Esophagus (tissue), 2 donors: ENCODE results near the gene CDCA3. TPM values are rescaled to one million over a fixed set of nuclear protein-coding genes. Genes with fewer than 3 reads are reported as not detected.
"Not testable (repeated sequence)": the region's sequence is repeated elsewhere in the genome, so short reads cannot be mapped to it uniquely, and the experiment has no call there.

Source experiments
- H3K27ac ChIP-seq, 2 donors: one replicate each; pipeline ENCODE4 v1.5.1; 2013; ENCODE audit warnings: low read depth in 2 of 2, mild to moderate bottlenecking in 2 of 2, inconsistent platforms in 1 of 2, low read length in 1 of 2, moderate library complexity in 1 of 2
- H3K27me3 ChIP-seq, 2 donors: one replicate each; pipeline ENCODE4 v1.6.1; 2013; ENCODE audit warnings: low read length in 2 of 2, control low read depth in 1 of 2, mild to moderate bottlenecking in 1 of 2; ENCODE audit not compliant: insufficient read depth in 2 of 2, control insufficient read depth in 1 of 2
- H3K36me3 ChIP-seq, 2 donors: one replicate each; pipeline ENCODE4 v1.6.1; 2013; ENCODE audit warnings: low read length in 1 of 2; ENCODE audit not compliant: control insufficient read depth in 2 of 2, insufficient read depth in 2 of 2
- H3K4me1 ChIP-seq, 2 donors: one replicate each; pipeline ENCODE4 v1.6.1; 2013; ENCODE audit warnings: low read length in 1 of 2; ENCODE audit not compliant: control insufficient read depth in 2 of 2, insufficient read depth in 2 of 2
- H3K4me3 ChIP-seq, 2 donors: one replicate each; pipeline ENCODE4 v1.5.1; 2013; ENCODE audit warnings: low read length in 2 of 2, mild to moderate bottlenecking in 2 of 2, low read depth in 1 of 2, moderate library complexity in 1 of 2
- H3K9me3 ChIP-seq, 2 donors: one replicate each; pipeline ENCODE4 v1.6.1; 2013; ENCODE audit warnings: mild to moderate bottlenecking in 2 of 2, low read depth in 1 of 2, low read length in 1 of 2, moderate library complexity in 1 of 2; ENCODE audit not compliant: control insufficient read depth in 2 of 2, insufficient read depth in 1 of 2
- WGBS, 2 donors: extraction: QIAGEN DNeasy Blood & Tissue Kit; methylation state at CpG; one replicate each; pipeline ENCODE4 v1.1.7; 2013; 5-methylcytosine and 5-hydroxymethylcytosine counted together
- polyA plus RNA-seq, 2 donors: library from polyadenylated mRNA; stranded (reverse); fragments of 200-250 nt; gene quantifications; one replicate each; pipeline ENCODE4 v1.2.3, GENCODE V29; 2013
- donor health status: healthy with polysubstance abuse.
- donor health status: Bipolar disorder and iron deficiency.

CDCA3 gene
- polyA plus RNA-seq = 10 to 100 TPM; 14.6 to 19.3 TPM

DNA sequence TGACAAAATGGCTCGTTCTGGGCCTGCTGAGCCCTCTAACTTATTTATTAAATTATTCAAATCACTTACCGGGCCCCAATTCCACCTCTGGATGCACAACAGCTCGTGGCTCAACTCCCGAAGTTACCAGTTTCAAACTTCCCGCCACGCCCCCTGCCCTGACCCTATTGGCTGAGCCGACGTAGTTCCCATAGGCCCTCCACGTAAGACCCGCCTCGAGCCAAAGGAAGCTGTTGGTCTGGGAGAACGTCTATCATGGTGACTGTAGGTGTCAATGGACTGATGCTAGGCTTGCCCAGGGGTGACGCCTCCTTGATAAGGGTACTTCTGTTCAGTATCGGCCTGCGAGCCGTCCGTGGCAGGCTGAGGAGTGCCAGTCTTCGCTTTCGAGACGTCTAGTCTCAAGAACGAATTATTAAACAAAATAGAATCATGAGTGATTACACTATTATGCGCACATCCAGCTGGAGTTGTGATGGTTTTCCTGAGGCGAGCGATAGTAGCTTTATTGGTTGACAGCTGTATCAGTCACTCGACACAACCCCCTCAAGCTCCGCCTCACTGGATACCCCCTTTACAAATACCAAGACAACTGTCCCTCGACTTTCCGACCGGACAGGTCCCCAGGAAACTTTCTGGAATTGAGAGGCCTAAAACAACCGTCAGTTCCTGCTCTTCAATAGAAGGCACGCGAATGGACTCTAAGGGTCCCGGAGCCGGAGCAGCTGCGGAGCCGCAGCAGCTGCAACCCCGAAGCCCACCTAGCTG, at the start of gene CDCA3:
TSS of gene CDCA3 (minus strand) at position 134 of the 768 bp plus-strand sequence. CDS start 334 bp downstream, outside the sequence.
- Histone ChIP-seq H3K4me3 (peak within 1 kb of the TSS; percentile 70 to 82), H3K36me3 (peaks cover 0 to 5% of the 10 kb centered on the region in 2 donors), H3K27me3 (no peaks in the 10 kb centered on the region), H3K27ac (peak within 1 kb of the TSS; percentile 94 to 99), H3K9me3 (no peaks in the 10 kb centered on the region), H3K4me1 (peaks cover 4 to 9% of the 10 kb centered on the region in 2 donors)
- 0% methylated on average over 37 of the region's 37 CpGs for WGBS, 2 donors

DNA sequence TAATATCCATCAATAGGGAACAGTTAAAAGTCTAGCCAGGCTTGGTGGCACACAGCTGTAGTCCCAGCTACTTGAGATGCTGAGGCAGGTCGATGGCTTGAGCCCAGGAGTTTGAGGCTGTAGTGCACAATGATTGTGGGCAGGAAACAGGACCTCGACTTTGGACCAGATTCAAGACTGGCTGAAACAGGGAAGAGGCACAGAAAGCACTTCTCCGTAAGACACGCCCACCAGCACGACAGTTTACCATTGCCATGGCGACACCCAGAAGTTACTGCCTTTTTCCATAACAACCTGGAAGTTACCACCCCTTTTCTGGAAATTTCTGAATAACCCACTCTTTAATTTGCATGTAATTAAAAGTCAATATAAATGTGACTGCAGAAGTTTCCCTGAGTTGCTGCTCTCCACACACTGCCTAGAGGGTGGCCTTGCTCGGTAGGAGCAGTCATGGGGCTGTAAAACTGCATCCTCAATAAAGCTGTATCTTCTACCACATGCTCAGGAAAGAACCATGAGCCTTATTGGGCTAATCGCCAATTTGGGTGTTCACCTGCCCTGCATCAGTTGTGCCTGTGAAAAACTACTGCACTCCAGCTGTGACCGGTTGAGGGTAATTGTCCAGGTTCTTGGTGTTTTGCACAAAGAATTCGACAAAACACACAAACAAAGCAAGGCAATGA, 48.9 kb upstream of the CDCA3 start:
- no peaks in the 10 kb centered on the region for H3K4me1 ChIP-seq
- WGBS, 2 donors = 39 to 50% methylated on average over 10 of the region's 10 CpGs
- H3K36me3 ChIP-seq = no peaks in the 10 kb centered on the region
- H3K27me3 ChIP-seq = no peaks in the 10 kb centered on the region
- H3K27ac ChIP-seq = no peak overlapping the region
- H3K4me3 ChIP-seq = no peak overlapping the region
- H3K9me3 ChIP-seq = no peaks in the 10 kb centered on the region

DNA sequence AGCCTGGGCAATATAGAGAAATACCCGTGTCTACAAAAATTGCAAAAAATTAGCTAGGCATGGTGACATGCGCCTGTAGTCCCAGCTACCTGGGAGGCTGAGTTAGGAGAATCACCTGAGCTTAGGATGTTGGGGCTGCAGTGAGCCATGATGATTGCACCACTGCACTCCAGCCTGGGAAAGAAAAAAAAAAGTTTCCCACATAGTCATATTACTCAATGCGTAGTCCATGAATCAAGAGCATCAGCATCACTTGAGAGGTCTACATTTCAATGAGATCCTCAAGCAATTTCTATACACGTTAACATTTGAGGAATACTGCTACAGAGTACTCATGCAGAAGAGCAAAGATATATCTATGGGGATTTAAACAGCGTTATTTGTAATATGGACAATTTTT, 48.3 kb upstream of the CDCA3 start:
- no peak overlapping the region for H3K4me3 ChIP-seq
- H3K27ac ChIP-seq = no peak overlapping the region
- 71 to 82% methylated on average over 5 of the region's 5 CpGs for WGBS, 2 donors
- no peaks in the 10 kb centered on the region for H3K27me3 ChIP-seq
- no peaks in the 10 kb centered on the region for H3K36me3 ChIP-seq
- no peaks in the 10 kb centered on the region for H3K4me1 ChIP-seq
- H3K9me3 ChIP-seq = no peaks in the 10 kb centered on the region

DNA sequence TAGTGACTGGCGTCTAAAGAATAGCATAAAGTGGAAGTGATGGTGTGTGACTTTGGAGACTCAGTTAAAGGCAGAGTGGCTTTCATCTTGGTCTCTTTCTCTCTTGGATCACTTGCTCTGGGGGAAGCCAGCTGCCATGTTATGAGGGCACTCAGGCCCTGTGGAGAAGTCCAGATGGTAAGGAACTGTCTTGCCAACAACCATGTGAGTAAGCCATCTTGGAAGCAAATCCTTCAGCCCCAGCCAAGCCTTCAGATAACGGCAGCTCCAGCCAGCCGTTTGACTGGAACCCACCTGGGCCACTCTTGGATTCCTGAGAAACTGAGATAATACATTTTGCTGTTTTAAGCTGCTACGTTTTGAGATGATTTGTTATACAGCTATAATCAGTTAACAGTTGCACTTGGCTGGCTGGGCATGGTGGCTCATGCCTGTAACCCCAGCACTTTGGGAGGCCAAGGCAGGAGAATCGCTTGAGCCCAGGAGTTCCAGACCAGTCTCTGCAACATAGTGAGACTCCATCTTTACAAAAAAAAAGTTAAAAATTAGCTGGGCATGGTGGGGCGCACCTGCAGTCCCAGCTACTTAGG, 45.9 kb upstream of the CDCA3 start:
- H3K9me3 ChIP-seq = no peaks in the 10 kb centered on the region
- H3K36me3 ChIP-seq = no peaks in the 10 kb centered on the region
- 80 to 81% methylated on average over 6 of the region's 6 CpGs for WGBS, 2 donors
- no peak overlapping the region for H3K4me3 ChIP-seq
- no peaks in the 10 kb centered on the region for H3K27me3 ChIP-seq
- H3K27ac ChIP-seq = no peak overlapping the region
- no peaks in the 10 kb centered on the region for H3K4me1 ChIP-seq

DNA sequence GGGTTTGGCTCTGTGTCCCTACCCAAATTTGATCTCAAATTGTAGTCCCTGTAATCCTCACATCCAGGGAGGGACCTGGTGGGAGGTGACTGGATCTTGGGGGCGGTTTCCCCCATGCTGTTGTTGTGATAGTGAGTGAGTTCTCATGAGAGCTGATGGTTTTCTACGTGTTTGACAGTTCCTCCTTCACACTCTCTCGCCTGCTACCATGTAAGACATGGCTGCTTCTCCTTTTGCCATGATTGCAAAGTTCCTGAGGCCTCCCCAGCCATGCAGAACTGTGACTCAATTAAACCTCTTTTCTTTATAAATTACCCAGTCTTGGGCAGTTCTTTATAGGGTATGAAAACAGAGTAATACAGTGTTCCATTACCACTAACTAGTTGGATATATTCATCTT, 43.2 kb upstream of the CDCA3 start:
- H3K27ac ChIP-seq = no peak overlapping the region
- WGBS, 2 donors = 89 to 90% methylated on average over 3 of the region's 3 CpGs
- peaks cover 0 to 2% of the 10 kb centered on the region in 2 donors for H3K4me1 ChIP-seq
- H3K36me3 ChIP-seq = no peaks in the 10 kb centered on the region
- no peaks in the 10 kb centered on the region for H3K9me3 ChIP-seq
- no peaks in the 10 kb centered on the region for H3K27me3 ChIP-seq
- H3K4me3 ChIP-seq = no peak overlapping the region

DNA sequence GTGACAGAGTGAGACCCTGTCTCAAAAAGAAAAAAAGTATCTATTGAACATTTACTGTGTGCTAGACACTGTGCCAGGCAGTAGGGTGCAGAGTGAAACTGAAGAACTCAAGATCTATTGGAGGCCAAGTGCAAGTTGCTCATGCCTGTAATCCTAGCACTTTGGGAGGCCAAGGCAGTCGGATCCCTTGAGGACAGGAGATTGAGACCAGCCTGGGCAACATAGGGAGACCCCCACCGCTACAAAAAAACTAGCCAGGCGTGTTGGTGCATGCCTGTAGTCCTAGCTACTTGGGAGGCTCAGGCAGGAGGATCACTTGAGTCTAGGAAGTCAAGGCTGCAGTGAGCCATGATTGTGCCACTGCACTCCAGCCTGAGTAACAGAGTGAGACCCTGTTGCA, 41.6 kb upstream of the CDCA3 start:
- not testable (repeated sequence) for H3K36me3 ChIP-seq

DNA sequence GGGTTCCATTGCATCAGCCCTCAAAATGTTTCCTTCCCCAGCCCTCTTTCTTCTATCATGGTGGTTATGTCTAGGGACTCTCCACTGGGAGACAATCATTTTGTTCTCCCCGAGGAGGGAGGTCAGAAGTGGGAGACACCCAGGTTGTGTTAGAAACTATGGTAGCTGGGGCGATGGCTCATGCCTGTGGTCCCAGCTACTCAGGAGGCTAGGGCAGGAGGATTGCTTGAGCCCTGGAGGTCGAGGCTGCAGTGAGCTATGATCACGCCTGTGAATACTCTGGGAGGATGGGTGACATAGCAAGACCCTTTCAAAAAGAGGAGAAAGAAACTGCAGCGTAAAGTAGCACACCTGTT, 40.5 kb upstream of the CDCA3 start:
- WGBS, 2 donors = 71 to 80% methylated on average over 5 of the region's 5 CpGs
- H3K4me3 ChIP-seq = peak overlapping the region; percentile 45 to 47
- H3K27ac ChIP-seq = peak overlapping the region; percentile 94

More for the DNA sequence above, 41.6 kb upstream of the CDCA3 start:
- H3K4me1 ChIP-seq, H3K9me3 ChIP-seq, H3K27ac ChIP-seq, H3K4me3 ChIP-seq, H3K27me3 ChIP-seq: not testable (repeated sequence)
- WGBS, 2 donors = 91 to 94% methylated on average over 3 of the region's 3 CpGs

DNA sequence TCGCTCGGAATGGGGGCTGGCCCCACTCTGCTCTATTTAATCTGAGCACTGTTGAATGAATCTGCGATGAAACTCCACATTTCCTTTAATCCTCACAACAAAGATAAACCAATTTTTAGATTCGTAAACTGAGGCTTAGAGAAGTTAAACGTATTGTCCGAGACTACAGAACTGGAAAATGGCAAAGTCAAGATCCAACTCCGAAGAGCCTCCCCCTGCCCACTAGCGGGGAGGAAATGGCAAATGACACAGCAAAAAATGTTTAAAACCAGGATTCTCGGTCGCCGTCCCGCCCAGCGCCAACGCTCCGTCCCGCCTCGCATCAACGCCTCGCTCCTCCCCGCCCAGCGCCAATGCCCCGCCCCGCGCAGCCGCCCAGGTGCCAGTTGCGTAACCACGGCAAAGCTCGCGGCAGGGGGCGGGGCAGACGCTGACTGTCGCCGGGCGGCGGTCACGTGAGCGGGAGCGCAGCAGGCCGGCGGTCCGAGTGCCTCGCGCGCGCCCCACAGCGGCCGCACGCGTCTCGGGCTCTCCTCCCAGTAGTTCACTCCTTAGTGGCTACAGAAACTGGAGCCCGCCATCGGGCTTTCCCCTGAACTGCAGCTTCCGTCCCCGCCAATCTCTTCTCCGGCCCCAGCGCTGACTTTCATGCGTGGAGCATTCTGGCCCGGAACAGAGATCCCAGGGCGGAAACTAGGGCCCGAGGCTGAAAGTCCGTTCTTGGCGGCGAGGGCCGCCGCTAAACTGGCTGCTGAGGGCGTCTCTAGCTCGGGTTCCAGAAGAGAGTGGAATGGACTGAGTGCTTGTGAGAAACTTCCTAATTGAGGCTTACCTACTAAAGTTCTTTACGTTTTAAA, 39.9 kb upstream of the CDCA3 start:
- no peaks in the 10 kb centered on the region for H3K27me3 ChIP-seq
- peaks cover 0 to 2% of the 10 kb centered on the region in 2 donors for H3K4me1 ChIP-seq
- H3K27ac ChIP-seq = peak overlapping the region; percentile 94
- no peaks in the 10 kb centered on the region for H3K36me3 ChIP-seq
- WGBS, 2 donors = 1% methylated on average over 52 to 68 of the region's 68 CpGs
- H3K4me3 ChIP-seq = peak overlapping the region; percentile 45 to 47
- H3K9me3 ChIP-seq = no peaks in the 10 kb centered on the region

More for the DNA sequence above, 40.5 kb upstream of the CDCA3 start:
- Histone ChIP-seq H3K4me1 (peaks cover 0 to 2% of the 10 kb centered on the region in 2 donors), H3K36me3 (no peaks in the 10 kb centered on the region), H3K9me3 (no peaks in the 10 kb centered on the region), H3K27me3 (no peaks in the 10 kb centered on the region)
